Chondrocyte (in vitro differentiated cells): ENCODE measurements around the gene IQGAP2. TPM values are rescaled to one million over a fixed set of nuclear protein-coding genes. Genes with fewer than 3 reads are reported as not detected.

Experiments used
- DNase-seq: peaks from one replicate; pipeline ENCODE4 v3.0.0; 2021; ENCODE audit warnings: mixed read lengths, low spot score
- H3K27ac Mint-ChIP-seq: one replicate; pipeline ENCODE4 v1.8.0; 2021; ENCODE audit warnings: mild to moderate bottlenecking, moderate library complexity, mixed read lengths; ENCODE audit not compliant: unreplicated experiment
- H3K27me3 Mint-ChIP-seq: 2 replicates; pipeline ENCODE4 v1.8.0; 2021; ENCODE audit warnings: low read depth, mixed read lengths
- H3K36me3 Mint-ChIP-seq: 2 replicates; pipeline ENCODE4 v1.8.0; 2021; ENCODE audit warnings: low read depth, mixed read lengths
- H3K4me1 Mint-ChIP-seq: 2 replicates; pipeline ENCODE4 v1.8.0; 2021; ENCODE audit warnings: low read depth, mild to moderate bottlenecking, mixed read lengths
- H3K4me3 Mint-ChIP-seq: one replicate; pipeline ENCODE4 v1.8.0; 2021; ENCODE audit warnings: mild to moderate bottlenecking, moderate library complexity, mixed read lengths; ENCODE audit not compliant: unreplicated experiment
- H3K9me3 Mint-ChIP-seq: 2 replicates; pipeline ENCODE4 v1.8.0; 2021; ENCODE audit warnings: low read depth, mixed read lengths
- CTCF ChIP-seq: fragments of 200-600 bp; sonication (generic); IDR thresholded peaks from 2 replicates; pipeline ENCODE4 v1.5.0; 2021; ENCODE audit warnings: antibody characterized with exemption, mild to moderate bottlenecking, moderate library complexity
- total RNA-seq: library from RNA; stranded (reverse); gene quantifications from 3 replicates; pipeline ENCODE4 v1.2.1, GENCODE V29; 2021

IQGAP2 gene
- total RNA-seq, 1 donor from 2014 or later = 3.0 TPM

GRCh38 chr5:76470976-76471375 is 67.9 kb downstream of the IQGAP2 start:
- Mint-ChIP-seq H3K4me3 (no peak overlapping the region), H3K27me3 (no peaks in the 10 kb centered on the region), H3K4me1 (peaks cover 7% of the 10 kb centered on the region), H3K9me3 (no peaks in the 10 kb centered on the region), H3K36me3 (no peaks in the 10 kb centered on the region), H3K27ac (no peak overlapping the region)
- no peak for DNase-seq
- no peak for TF ChIP-seq CTCF

- no peaks in the 10 kb centered on the region for H3K9me3 Mint-ChIP-seq
- H3K27me3 Mint-ChIP-seq = no peaks in the 10 kb centered on the region
- H3K4me1 Mint-ChIP-seq = peaks cover 7% of the 10 kb centered on the region
- no peak overlapping the region for H3K4me3 Mint-ChIP-seq
- TF ChIP-seq CTCF = no peak
- H3K27ac Mint-ChIP-seq = no peak overlapping the region
- DNase-seq = no peak
- H3K36me3 Mint-ChIP-seq = no peaks in the 10 kb centered on the region
Observed at GRCh38 chr5:76471406-76471805, 68.3 kb downstream of the IQGAP2 start.

- no peak for TF ChIP-seq CTCF
- peaks cover 7% of the 10 kb centered on the region for H3K4me1 Mint-ChIP-seq
- DNase-seq = no peak
- no peaks in the 10 kb centered on the region for H3K9me3 Mint-ChIP-seq
- H3K27me3 Mint-ChIP-seq = no peaks in the 10 kb centered on the region
- no peaks in the 10 kb centered on the region for H3K36me3 Mint-ChIP-seq
- H3K27ac Mint-ChIP-seq = no peak overlapping the region
- H3K4me3 Mint-ChIP-seq = no peak overlapping the region
Observed at GRCh38 chr5:76471987-76472334, 68.9 kb downstream of the IQGAP2 start.

GRCh38 chr5:76472335-76473008 is 69.4 kb downstream of the IQGAP2 start:
- no peak for TF ChIP-seq CTCF
- H3K4me1 Mint-ChIP-seq = peaks cover 7% of the 10 kb centered on the region
- H3K36me3 Mint-ChIP-seq = no peaks in the 10 kb centered on the region
- no peak overlapping the region for H3K4me3 Mint-ChIP-seq
- DNase-seq = no peak
- H3K27me3 Mint-ChIP-seq = no peaks in the 10 kb centered on the region
- no peak overlapping the region for H3K27ac Mint-ChIP-seq
- no peaks in the 10 kb centered on the region for H3K9me3 Mint-ChIP-seq

GRCh38 chr5:76473009-76473336 is 69.9 kb downstream of the IQGAP2 start:
- no peak overlapping the region for H3K4me3 Mint-ChIP-seq
- no peaks in the 10 kb centered on the region for H3K36me3 Mint-ChIP-seq
- no peaks in the 10 kb centered on the region for H3K27me3 Mint-ChIP-seq
- no peak for TF ChIP-seq CTCF
- no peak overlapping the region for H3K27ac Mint-ChIP-seq
- H3K9me3 Mint-ChIP-seq = no peaks in the 10 kb centered on the region
- DNase-seq = no peak
- peaks cover 7% of the 10 kb centered on the region for H3K4me1 Mint-ChIP-seq
